ENCODE data around the gene SCG5.

The SCG5 gene

GRCh38 chr15:32659340-32660155 is 18.0 kb downstream of the SCG5 start:
- no peak for DNase-seq (ENCODE audit: low spot score)

GRCh38 chr15:32663671-32664070 is 22.2 kb downstream of the SCG5 start:
- no peak for DNase-seq (ENCODE audit: low spot score)

GRCh38 chr15:32664796-32665195 is 23.3 kb downstream of the SCG5 start:
- no peak for DNase-seq (ENCODE audit: low spot score)

GRCh38 chr15:32667321-32667720 is 25.8 kb downstream of the SCG5 start:
- DNase-seq (ENCODE audit: low spot score): no peak

GRCh38 chr15:32668942-32669341 is 27.4 kb downstream of the SCG5 start:
- DNase-seq (ENCODE audit: low spot score): no peak

GRCh38 chr15:32669896-32670611 is 28.5 kb downstream of the SCG5 start:
- peak; percentile 97 for DNase-seq (ENCODE audit: low spot score)

- DNase-seq (ENCODE audit: low spot score): no peak
Observed at GRCh38 chr15:32670623-32671022, 29.1 kb downstream of the SCG5 start.

- peak; percentile 80 for DNase-seq (ENCODE audit: low spot score)
Observed at GRCh38 chr15:32671339-32672325, 30.1 kb downstream of the SCG5 start.

- no peak for DNase-seq (ENCODE audit: low spot score)
Observed at GRCh38 chr15:32674681-32675080, 33.2 kb downstream of the SCG5 start.

GRCh38 chr15:32675466-32675865 is 34.0 kb downstream of the SCG5 start:
- DNase-seq (ENCODE audit: low spot score): no peak

GRCh38 chr15:32676169-32676568 is 34.7 kb downstream of the SCG5 start:
- peak; percentile 75 for DNase-seq (ENCODE audit: low spot score)

- peak; percentile 59 for DNase-seq (ENCODE audit: low spot score)
Observed at GRCh38 chr15:32677238-32677750, 35.8 kb downstream of the SCG5 start.

- DNase-seq (ENCODE audit: low spot score): no peak
Observed at GRCh38 chr15:32679298-32679690, 37.8 kb downstream of the SCG5 start.

GRCh38 chr15:32682569-32682968 is 41.1 kb downstream of the SCG5 start:
- DNase-seq (ENCODE audit: low spot score): no peak

GRCh38 chr15:32682977-32683630 is 41.6 kb downstream of the SCG5 start:
- no peak for DNase-seq (ENCODE audit: low spot score)

GRCh38 chr15:32683906-32684584 is 42.5 kb downstream of the SCG5 start:
- no peak for DNase-seq (ENCODE audit: low spot score)

GRCh38 chr15:32685576-32685975 is 44.1 kb downstream of the SCG5 start:
- no peak for DNase-seq (ENCODE audit: low spot score)

- DNase-seq (ENCODE audit: low spot score): no peak
Observed at GRCh38 chr15:32687556-32687955, 46.0 kb downstream of the SCG5 start.

GRCh38 chr15:32688151-32688639 is 46.7 kb downstream of the SCG5 start:
- DNase-seq (ENCODE audit: low spot score): no peak

- DNase-seq (ENCODE audit: low spot score): no peak
Observed at GRCh38 chr15:32690941-32691688, 49.6 kb downstream of the SCG5 start.
